OCI-LY3 (cell line): Measurements from ENCODE around the gene CDH4.

ENCODE experiments used
- H2AFZ ChIP-seq: fragments of 200-600, 300-600 bp; shearing (Covaris generic); 2 replicates; pipeline ENCODE4 v1.6.0; 2014; ENCODE audit warnings: antibody characterized with exemption, low read depth, low read length
- H3K27ac ChIP-seq: fragments of 200-600, 300-600 bp; sonication (generic); 2 replicates; pipeline ENCODE4 v1.5.1; 2014; ENCODE audit warnings: mild to moderate bottlenecking, low read length, moderate library complexity, mixed read lengths
- H3K27me3 ChIP-seq: fragments of 200-600, 300-600 bp; sonication (generic); 2 replicates; pipeline ENCODE4 v1.6.1; 2014; ENCODE audit warnings: low read depth, low read length, mixed read lengths
- H3K36me3 ChIP-seq: fragments of 200-600, 300-600 bp; sonication (generic); replicated peaks from 2 replicates; pipeline ENCODE3; 2014; ENCODE audit warnings: low read depth, low read length, mixed read lengths
- H3K4me1 ChIP-seq: fragments of 300-600, 200-600 bp; sonication (generic); 2 replicates; pipeline ENCODE4 v1.6.1; 2014; ENCODE audit warnings: low read length, mixed read lengths
- H3K4me2 ChIP-seq: fragments of 200-600, 300-600 bp; sonication (generic); 2 replicates; pipeline ENCODE4 v1.6.1; 2014; ENCODE audit warnings: low read length, mixed read lengths
- H3K4me3 ChIP-seq: fragments of 300-600, 200-600 bp; sonication (generic); 2 replicates; pipeline ENCODE4 v1.5.1; 2014; ENCODE audit warnings: antibody characterized with exemption, mild to moderate bottlenecking, low read length, moderate library complexity
- H3K79me2 ChIP-seq: fragments of 300-600, 200-600 bp; shearing (Covaris generic); 2 replicates; pipeline ENCODE4 v1.6.1; 2014; ENCODE audit warnings: mild to moderate bottlenecking, low read length, mixed read lengths
- H3K9ac ChIP-seq: fragments of 300-600, 200-600 bp; shearing (Covaris generic); 2 replicates; pipeline ENCODE4 v1.6.0; 2014; ENCODE audit warnings: mild to moderate bottlenecking, low read length, moderate library complexity
- H3K9me3 ChIP-seq: fragments of 200-600, 300-600 bp; shearing (Covaris generic); 2 replicates; pipeline ENCODE4 v1.6.1; 2014; ENCODE audit warnings: low read length, mixed read lengths; ENCODE audit not compliant: insufficient read depth
- H4K20me1 ChIP-seq: fragments of 200-600, 300-600 bp; sonication (generic); 2 replicates; pipeline ENCODE4 v1.6.1; 2016; ENCODE audit warnings: low read length, mixed read lengths; ENCODE audit not compliant: insufficient read depth
- EZH2phosphoT487 ChIP-seq: fragments of 200-600 bp; shearing (Covaris generic); IDR thresholded peaks from 2 replicates; pipeline ENCODE4 v1.6.1; 2018; ENCODE audit warnings: antibody characterized with exemption, mixed run types, low read depth
- TF ChIP-seq, protein P1 (sequence below): fragments of 200-600, 300-600 bp; sonication (generic); IDR thresholded peaks from 2 replicates; pipeline ENCODE4 v1.5.1; 2014; ENCODE audit warnings: antibody characterized with exemption, low read length, low read depth

CDH4 gene

DNA sequence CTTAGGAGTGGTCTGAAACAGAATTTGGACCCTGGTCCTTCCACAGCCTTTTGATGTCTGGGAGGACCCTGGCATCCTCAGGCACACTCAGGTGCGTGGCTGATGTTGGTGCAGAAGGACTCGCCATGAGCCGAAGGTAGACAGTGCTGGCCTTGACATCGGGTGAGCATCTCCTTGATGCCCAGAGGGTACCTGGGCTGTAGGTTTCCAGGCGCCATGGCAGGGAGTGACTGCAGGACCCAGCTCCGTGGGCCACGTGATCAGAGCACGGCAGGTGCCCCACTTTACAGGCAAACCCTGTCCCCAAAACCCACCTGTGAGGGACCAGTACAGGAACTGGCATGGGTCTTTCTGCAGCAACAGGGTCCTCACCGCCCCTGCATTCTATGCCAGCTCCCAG, 319.2 kb downstream of the CDH4 start:
- TF ChIP-seq EZH2phosphoT487, result no peak
- TF ChIP-seq, protein P1, sequence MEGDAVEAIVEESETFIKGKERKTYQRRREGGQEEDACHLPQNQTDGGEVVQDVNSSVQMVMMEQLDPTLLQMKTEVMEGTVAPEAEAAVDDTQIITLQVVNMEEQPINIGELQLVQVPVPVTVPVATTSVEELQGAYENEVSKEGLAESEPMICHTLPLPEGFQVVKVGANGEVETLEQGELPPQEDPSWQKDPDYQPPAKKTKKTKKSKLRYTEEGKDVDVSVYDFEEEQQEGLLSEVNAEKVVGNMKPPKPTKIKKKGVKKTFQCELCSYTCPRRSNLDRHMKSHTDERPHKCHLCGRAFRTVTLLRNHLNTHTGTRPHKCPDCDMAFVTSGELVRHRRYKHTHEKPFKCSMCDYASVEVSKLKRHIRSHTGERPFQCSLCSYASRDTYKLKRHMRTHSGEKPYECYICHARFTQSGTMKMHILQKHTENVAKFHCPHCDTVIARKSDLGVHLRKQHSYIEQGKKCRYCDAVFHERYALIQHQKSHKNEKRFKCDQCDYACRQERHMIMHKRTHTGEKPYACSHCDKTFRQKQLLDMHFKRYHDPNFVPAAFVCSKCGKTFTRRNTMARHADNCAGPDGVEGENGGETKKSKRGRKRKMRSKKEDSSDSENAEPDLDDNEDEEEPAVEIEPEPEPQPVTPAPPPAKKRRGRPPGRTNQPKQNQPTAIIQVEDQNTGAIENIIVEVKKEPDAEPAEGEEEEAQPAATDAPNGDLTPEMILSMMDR, result no peak
- no peaks in the 10 kb centered on the region for H3K9me3 ChIP-seq
- no peaks in the 10 kb centered on the region for H3K36me3 ChIP-seq
- no peak overlapping the region for H2AFZ ChIP-seq
- H3K4me2 ChIP-seq, result no peak overlapping the region
- H3K27ac ChIP-seq, result no peak overlapping the region
- no peaks in the 10 kb centered on the region for H3K4me1 ChIP-seq
- no peak overlapping the region for H3K4me3 ChIP-seq
- H3K9ac ChIP-seq, result no peak overlapping the region
- H3K79me2 ChIP-seq, result no peaks in the 10 kb centered on the region
- no peaks in the 10 kb centered on the region for H3K27me3 ChIP-seq
- H4K20me1 ChIP-seq, result no peaks in the 10 kb centered on the region

DNA sequence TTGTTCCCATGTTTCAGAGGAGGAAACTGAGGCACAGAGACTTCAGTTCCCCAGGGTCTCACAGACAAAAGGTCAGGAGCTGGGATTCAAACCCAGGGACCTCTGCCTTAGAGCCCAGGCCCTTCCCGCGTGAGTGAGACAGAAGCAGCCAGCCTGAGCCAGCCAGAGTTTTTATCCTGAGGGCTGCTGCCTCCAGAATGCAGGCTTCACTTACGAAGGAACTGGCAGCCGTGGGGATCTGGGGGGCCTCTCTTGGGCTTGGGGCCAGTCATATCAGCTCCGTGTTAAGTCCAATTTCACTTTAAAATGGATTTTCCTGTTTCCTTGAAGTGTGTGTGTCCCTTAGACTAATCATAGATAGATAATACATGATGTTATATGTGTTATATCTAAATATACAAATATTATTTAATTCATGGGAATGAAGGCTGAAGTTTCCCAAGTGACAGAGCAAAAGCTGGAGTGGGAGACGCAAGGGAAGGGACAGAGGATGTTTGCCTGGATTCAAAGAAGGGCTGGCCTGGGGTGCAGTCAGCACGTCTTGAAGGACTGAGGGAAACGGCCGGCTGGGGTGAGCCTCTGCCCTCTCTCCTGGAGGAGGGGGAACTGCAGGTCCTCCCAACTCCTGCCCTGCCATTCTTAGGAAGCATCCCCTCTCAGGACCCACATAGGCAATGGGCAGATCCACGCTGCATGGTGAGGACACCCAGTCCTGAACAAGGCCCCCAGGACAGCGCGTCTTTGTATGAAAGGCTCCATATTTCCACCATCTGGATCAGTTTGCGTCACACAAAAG, 320.1 kb downstream of the CDH4 start:
- H3K4me1 ChIP-seq, result no peaks in the 10 kb centered on the region
- H3K79me2 ChIP-seq, result no peaks in the 10 kb centered on the region
- H3K36me3 ChIP-seq, result no peaks in the 10 kb centered on the region
- TF ChIP-seq, protein P1, result no peak
- TF ChIP-seq EZH2phosphoT487, result no peak
- H3K9ac ChIP-seq, result no peak overlapping the region
- H3K27me3 ChIP-seq, result no peaks in the 10 kb centered on the region
- no peak overlapping the region for H2AFZ ChIP-seq
- no peak overlapping the region for H3K4me3 ChIP-seq
- no peak overlapping the region for H3K27ac ChIP-seq
- H4K20me1 ChIP-seq, result no peaks in the 10 kb centered on the region
- no peaks in the 10 kb centered on the region for H3K9me3 ChIP-seq
- H3K4me2 ChIP-seq, result no peak overlapping the region

DNA sequence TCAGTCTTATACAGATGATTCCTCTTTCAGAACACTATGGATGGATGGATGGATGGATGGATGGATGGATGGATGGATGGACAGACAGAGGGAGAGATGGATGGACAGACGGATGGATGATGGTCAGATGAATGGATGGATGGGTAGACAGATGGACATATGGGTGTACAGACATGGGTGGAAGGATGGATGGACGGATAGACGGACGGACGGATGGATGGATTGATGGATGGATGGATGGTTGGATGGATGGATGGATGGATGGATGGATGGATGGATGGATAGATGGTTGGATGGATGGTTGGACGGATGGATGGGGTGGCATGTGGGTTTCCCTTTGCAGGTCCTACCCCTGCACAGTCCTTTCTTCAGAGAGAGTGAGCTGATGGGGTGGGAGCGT, 320.7 kb downstream of the CDH4 start:
- no peaks in the 10 kb centered on the region for H3K4me1 ChIP-seq
- no peak overlapping the region for H3K4me3 ChIP-seq
- no peak overlapping the region for H3K4me2 ChIP-seq
- H3K36me3 ChIP-seq, result no peaks in the 10 kb centered on the region
- TF ChIP-seq, protein P1, result no peak
- TF ChIP-seq EZH2phosphoT487, result no peak
- no peak overlapping the region for H3K27ac ChIP-seq
- no peaks in the 10 kb centered on the region for H4K20me1 ChIP-seq
- no peak overlapping the region for H3K9ac ChIP-seq
- H3K79me2 ChIP-seq, result no peaks in the 10 kb centered on the region
- H3K9me3 ChIP-seq, result no peaks in the 10 kb centered on the region
- H3K27me3 ChIP-seq, result no peaks in the 10 kb centered on the region
- H2AFZ ChIP-seq, result no peak overlapping the region

DNA sequence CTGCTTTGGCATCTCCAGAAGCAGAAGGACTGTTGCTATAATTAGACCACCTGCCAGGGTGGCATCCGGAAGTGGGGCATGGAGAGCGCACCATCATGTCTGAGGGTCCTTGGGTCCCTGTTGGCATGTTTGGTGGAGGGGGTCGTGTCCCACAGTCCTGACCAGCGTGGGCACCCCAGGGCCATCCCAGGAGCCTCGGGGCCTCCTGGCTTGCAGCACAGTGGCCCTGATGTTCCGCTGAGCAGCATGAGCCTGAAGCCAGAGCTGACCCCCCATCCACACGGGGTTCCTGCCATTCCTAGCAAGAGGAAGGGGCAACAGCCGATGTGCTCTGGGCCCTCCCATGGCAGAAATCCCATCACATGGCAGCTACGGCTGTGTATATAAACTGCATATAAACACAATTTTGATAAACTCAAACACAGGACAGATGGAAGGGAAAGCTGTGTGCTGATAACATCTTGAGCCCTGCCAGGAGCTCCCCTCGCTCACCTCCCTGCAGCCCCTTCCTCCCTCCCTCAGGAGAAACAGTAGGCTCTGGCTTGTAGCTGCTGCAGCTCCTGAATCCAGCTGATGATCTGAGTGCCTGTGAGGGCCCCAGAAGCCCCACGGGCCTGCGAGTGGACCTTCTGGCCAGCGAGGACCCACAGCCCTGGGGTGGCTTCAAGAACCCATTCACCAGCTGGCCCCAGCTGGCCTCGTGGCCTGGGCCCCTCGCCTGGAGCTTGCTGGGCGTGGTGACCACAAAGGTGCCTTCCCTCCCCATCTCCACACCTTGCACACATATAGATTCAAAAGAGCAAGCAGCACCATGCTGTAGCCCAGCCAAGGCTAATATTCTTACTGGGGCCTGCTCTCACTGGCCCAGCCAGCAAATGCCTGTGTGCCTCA, 321.6 kb downstream of the CDH4 start:
- H3K27ac ChIP-seq, result no peak overlapping the region
- H3K27me3 ChIP-seq, result no peaks in the 10 kb centered on the region
- no peak overlapping the region for H3K9ac ChIP-seq
- no peaks in the 10 kb centered on the region for H3K9me3 ChIP-seq
- no peaks in the 10 kb centered on the region for H3K36me3 ChIP-seq
- H3K4me3 ChIP-seq, result no peak overlapping the region
- no peak overlapping the region for H3K4me2 ChIP-seq
- H2AFZ ChIP-seq, result no peak overlapping the region
- TF ChIP-seq, protein P1, result no peak
- TF ChIP-seq EZH2phosphoT487, result no peak
- no peaks in the 10 kb centered on the region for H3K4me1 ChIP-seq
- H3K79me2 ChIP-seq, result no peaks in the 10 kb centered on the region
- H4K20me1 ChIP-seq, result no peaks in the 10 kb centered on the region
